ENCODE measurements around the gene INTS6. TPM values are rescaled to one million over a fixed set of nuclear protein-coding genes. Genes with fewer than 3 reads are reported as not detected.

Gene INTS6
- total RNA-seq, 4 donors from 2014 or later: 16.5 to 24.4 (median 18.0) TPM

DNA sequence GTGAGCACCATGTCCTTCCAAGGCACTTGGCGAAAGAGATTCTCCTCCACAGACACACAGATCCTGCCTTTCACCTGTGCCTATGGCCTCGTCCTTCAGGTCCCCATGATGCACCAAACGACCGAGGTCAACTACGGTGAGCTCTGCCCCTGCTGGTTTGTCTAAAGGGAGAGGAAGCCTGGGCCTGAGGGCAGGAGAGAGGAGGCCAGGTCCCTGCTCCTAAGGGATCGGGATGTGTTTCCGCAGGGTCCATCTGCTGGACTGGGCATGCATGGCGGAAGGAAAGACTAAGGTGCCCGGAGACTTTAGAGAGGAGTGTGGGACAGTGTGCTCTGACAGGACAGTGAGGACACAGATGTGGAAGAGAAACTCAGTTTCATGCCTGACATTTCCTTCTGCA lies 105.7 kb downstream of the INTS6 start:
- Histone ChIP-seq H3K27ac (no peak overlapping the region), H3K36me3 (no peaks in the 10 kb centered on the region), H3K4me1 (no peaks in the 10 kb centered on the region), H3K4me3 (no peak overlapping the region), H3K27me3 (no peaks in the 10 kb centered on the region), H3K9me3 (no peaks in the 10 kb centered on the region)
- in situ Hi-C loops (cut with MboI; ENCODE audit: low sequenced_read_pairs in 4 of 4): no loop called here
- ATAC-seq (no peak), DNase-seq (no peak)
- no peak for TF ChIP-seq POLR2A (IDR thresholded peaks at IDR 0.05)
- intact Hi-C loops (cut with DNase I; ENCODE audit: low total_unique reads): no loop called here

GRCh38 chr13:51346397-51346796 lies 106.4 kb downstream of the INTS6 start:
- intact Hi-C loops (cut with DNase I; ENCODE audit: low total_unique reads): no loop called here
- no peak overlapping the region for H3K27ac ChIP-seq

DNA sequence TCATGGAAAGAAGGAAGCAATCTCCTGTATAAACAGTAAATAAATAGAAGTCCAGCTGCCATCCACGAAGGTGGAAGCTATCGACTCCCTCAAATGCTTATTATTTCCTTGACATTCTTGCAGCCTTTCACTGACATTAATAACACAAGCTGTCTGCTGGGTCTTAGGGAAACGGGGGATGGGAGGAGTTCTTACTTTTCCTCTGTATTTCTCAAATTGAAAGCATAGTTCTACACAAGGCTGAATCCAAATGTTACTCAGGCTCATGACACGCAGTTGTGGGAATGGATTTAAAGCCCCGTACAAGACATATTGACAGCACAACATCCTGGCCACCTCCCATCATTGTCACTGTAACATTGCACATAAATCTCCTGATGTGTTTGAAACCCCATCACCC lies 109.4 kb downstream of the INTS6 start:
- in situ Hi-C loops (cut with MboI; ENCODE audit: low sequenced_read_pairs in 4 of 4): no loop called here
- ATAC-seq (no peak), DNase-seq (no peak)
- intact Hi-C loops (cut with DNase I; ENCODE audit: low total_unique reads): no loop called here
- H3K9me3 ChIP-seq: no peaks in the 10 kb centered on the region
- H3K36me3 ChIP-seq: no peaks in the 10 kb centered on the region
- H3K4me1 ChIP-seq: no peaks in the 10 kb centered on the region
- no peak overlapping the region for H3K4me3 ChIP-seq
- H3K27ac ChIP-seq: no peak overlapping the region
- TF ChIP-seq CTCF (IDR thresholded peaks at IDR 0.05 in 4 of 5, conservative IDR thresholded peaks at IDR 0.05 in 1 of 5) (no peak), POLR2A (IDR thresholded peaks at IDR 0.05) (no peak)
- H3K27me3 ChIP-seq: no peaks in the 10 kb centered on the region

More at GRCh38 chr13:51346397-51346796, 106.4 kb downstream of the INTS6 start:
- TF ChIP-seq CTCF (IDR thresholded peaks at IDR 0.05 in 4 of 5, conservative IDR thresholded peaks at IDR 0.05 in 1 of 5): no peak
- no peak for TF ChIP-seq POLR2A (IDR thresholded peaks at IDR 0.05)
- H3K4me1 ChIP-seq: no peaks in the 10 kb centered on the region
- in situ Hi-C loops (cut with MboI; ENCODE audit: low sequenced_read_pairs in 4 of 4): no loop called here
- H3K27me3 ChIP-seq: no peaks in the 10 kb centered on the region
- DNase-seq (no peak), ATAC-seq (no peak)
- H3K4me3 ChIP-seq: no peak overlapping the region
- no peaks in the 10 kb centered on the region for H3K36me3 ChIP-seq
- H3K9me3 ChIP-seq: no peaks in the 10 kb centered on the region

- no peaks in the 10 kb centered on the region for H3K9me3 ChIP-seq
- TF ChIP-seq POLR2A (IDR thresholded peaks at IDR 0.05) (no peak), CTCF (IDR thresholded peaks at IDR 0.05 in 4 of 5, conservative IDR thresholded peaks at IDR 0.05 in 1 of 5) (no peak)
- H3K27me3 ChIP-seq: no peaks in the 10 kb centered on the region
- no peak overlapping the region for H3K27ac ChIP-seq
- in situ Hi-C loops (cut with MboI; ENCODE audit: low sequenced_read_pairs in 4 of 4): no loop called here
- no peak for ATAC-seq
- H3K4me3 ChIP-seq: no peak overlapping the region
- H3K36me3 ChIP-seq: no peaks in the 10 kb centered on the region
- no peaks in the 10 kb centered on the region for H3K4me1 ChIP-seq
- intact Hi-C loops (cut with DNase I; ENCODE audit: low total_unique reads): no loop called here
- no peak for DNase-seq
Measured at GRCh38 chr13:51342706-51343105, 110.1 kb downstream of the INTS6 start.

DNA sequence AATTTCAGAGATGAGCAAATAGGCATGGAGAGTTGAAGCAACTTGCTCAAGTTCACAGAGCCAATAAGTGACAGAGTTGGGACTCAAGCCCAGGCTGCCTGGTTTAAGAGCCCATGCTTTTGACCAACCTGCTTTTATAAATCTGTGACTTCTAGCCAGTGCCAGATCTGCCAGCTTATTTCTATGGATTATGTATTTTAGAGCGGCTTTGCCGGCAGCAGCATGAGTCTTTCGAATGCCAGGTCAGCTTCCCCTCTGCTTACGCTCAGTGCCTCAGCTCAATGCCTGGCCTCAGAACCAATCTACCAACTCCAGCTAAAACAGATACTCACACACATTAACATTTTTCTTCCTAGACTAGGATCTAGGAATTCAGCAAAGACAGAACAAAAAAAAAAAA lies 111.0 kb downstream of the INTS6 start:
- Histone ChIP-seq H3K4me1 (no peaks in the 10 kb centered on the region), H3K27ac (no peak overlapping the region), H3K4me3 (no peak overlapping the region), H3K36me3 (no peaks in the 10 kb centered on the region), H3K27me3 (no peaks in the 10 kb centered on the region), H3K9me3 (no peaks in the 10 kb centered on the region)
- intact Hi-C loops (cut with DNase I; ENCODE audit: low total_unique reads) (no loop called here), in situ Hi-C loops (cut with MboI; ENCODE audit: low sequenced_read_pairs in 4 of 4) (no loop called here)
- TF ChIP-seq CTCF (IDR thresholded peaks at IDR 0.05 in 4 of 5, conservative IDR thresholded peaks at IDR 0.05 in 1 of 5): no peak
- no peak for TF ChIP-seq POLR2A (IDR thresholded peaks at IDR 0.05)
- DNase-seq (no peak), ATAC-seq (no peak)
